Islet precursor cell (in vitro differentiated cells): Measurements from ENCODE around the gene FAM3B.

ENCODE experiments used
- DNase-seq: peaks from one replicate; pipeline ENCODE4 v3.0.0-alpha.2; 2018

FAM3B gene

GRCh38 chr21:41399246-41399800 lies 82.7 kb downstream of the FAM3B start:
- no peak for DNase-seq

- DNase-seq = peak; percentile 41
Measured at GRCh38 chr21:41402231-41402630, 85.6 kb downstream of the FAM3B start.

- DNase-seq = no peak
Measured at GRCh38 chr21:41402796-41403195, 86.2 kb downstream of the FAM3B start.

GRCh38 chr21:41403331-41403730 lies 86.7 kb downstream of the FAM3B start:
- no peak for DNase-seq

- no peak for DNase-seq
Measured at GRCh38 chr21:41403966-41404365, 87.4 kb downstream of the FAM3B start.

- DNase-seq = peak; percentile 15
Measured at GRCh38 chr21:41405321-41405720, 88.7 kb downstream of the FAM3B start.

- no peak for DNase-seq
Measured at GRCh38 chr21:41406340-41406739, 89.7 kb downstream of the FAM3B start.
